Panc1 (cell line): ENCODE data around the gene FHL1. TPM values are rescaled to one million over a fixed set of nuclear protein-coding genes. Genes with fewer than 3 reads are reported as not detected.
A peak's percentile ranks its signal among the peaks of the same experiment; 100 is the strongest.

Experiments
- ATAC-seq: fragments of 200-7000 bp; cut with Tn5 transposase; 2 replicates; pipeline ENCODE4 v1.9.1; 2020; ENCODE audit warnings: mild to moderate bottlenecking, moderate library complexity
- BruUV-seq: library from RNA; stranded (reverse); fragments of 400-500 nt; replicated peaks from 2 replicates; lab custom pipeline; 2021; lab: Mats Ljungman, UMichigan
- CTCF ChIA-PET: fragments of 300-600 bp; sonication (Branson Sonifier 250); formaldehyde crosslinking; loops from one replicate; lab custom pipeline; 2022; ENCODE audit warnings: antibody characterized with exemption; lab: Charles Lee
- POLR2A ChIA-PET: fragments of 300-600 bp; sonication (Branson Sonifier 250); formaldehyde crosslinking; loops from one replicate; lab custom pipeline; 2022; ENCODE audit warnings: antibody characterized with exemption; lab: Charles Lee
- DNase-seq: peaks from one replicate; pipeline ENCODE4 v3.0.0-alpha.2; 2010; ENCODE audit warnings: low read depth, low spot score
- H3K27ac ChIP-seq: 2 replicates; pipeline ENCODE4 v1.5.1; 2011; ENCODE audit warnings: mild to moderate bottlenecking, low read length, inconsistent platforms
- H3K27me3 ChIP-seq: fragments of 200-500 bp; sonication (Bioruptor generic); 2 replicates; pipeline ENCODE4 v1.6.0; 2014; ENCODE audit warnings: low read length, inconsistent platforms; ENCODE audit not compliant: control insufficient read depth, insufficient read depth
- H3K36me3 ChIP-seq: fragments of 200-500 bp; sonication (Bioruptor generic); 2 replicates; pipeline ENCODE4 v1.5.1; 2014; ENCODE audit warnings: inconsistent platforms, mild to moderate bottlenecking, low read length, moderate library complexity; ENCODE audit not compliant: control insufficient read depth, insufficient read depth
- H3K4me1 ChIP-seq: 2 replicates; pipeline ENCODE4 v1.5.1; 2011; ENCODE audit warnings: inconsistent platforms, mild to moderate bottlenecking, low read length, moderate library complexity; ENCODE audit not compliant: control insufficient read depth, insufficient read depth
- H3K4me3 ChIP-seq, 2 experiments: 2 replicates each; pipeline ENCODE4 v1.5.1; 2011 to 2012; ENCODE audit warnings: low read depth in 2 of 2, low read length in 2 of 2, mild to moderate bottlenecking in 2 of 2, inconsistent platforms in 1 of 2, moderate library complexity in 1 of 2
- H3K9me3 ChIP-seq: fragments of 200-500 bp; sonication (Bioruptor generic); 2 replicates; pipeline ENCODE4 v1.5.1; 2014; ENCODE audit warnings: low read depth, mild to moderate bottlenecking, inconsistent platforms, low read length, moderate library complexity; ENCODE audit not compliant: control insufficient read depth, insufficient read depth
- CTCF ChIP-seq: fragments of 450-650 bp; IDR thresholded peaks from 2 replicates; pipeline ENCODE4 v1.5.1; 2017; ENCODE audit warnings: mild to moderate bottlenecking
- POLR2AphosphoS5 ChIP-seq: IDR thresholded peaks from 2 replicates; pipeline ENCODE4 v1.6.1; 2012; ENCODE audit warnings: mild to moderate bottlenecking, low read depth, low read length, moderate library complexity
- REST ChIP-seq, 2 experiments: IDR thresholded peaks; 2 replicates each; pipeline ENCODE4 v1.6.1; 2011 to 2012; ENCODE audit warnings: low read depth in 2 of 2, control low read depth in 1 of 2, low read length in 1 of 2, mild to moderate bottlenecking in 1 of 2, moderate library complexity in 1 of 2; ENCODE audit not compliant: insufficient read depth in 1 of 2
- SIN3A ChIP-seq: IDR thresholded peaks from 2 replicates; pipeline ENCODE4 v1.6.1; 2012; ENCODE audit warnings: low read depth, mild to moderate bottlenecking, low read length, moderate library complexity, borderline replicate concordance; ENCODE audit not compliant: insufficient read depth
- TCF7L2 ChIP-seq: IDR thresholded peaks from 2 replicates; pipeline ENCODE4 v1.6.1; 2011; ENCODE audit warnings: mild to moderate bottlenecking, low read depth, low read length, inconsistent platforms
- in situ Hi-C: cut with HindIII; loops from 2 replicates; pipeline ENCODE4 v1.10.0; 2016; ENCODE audit warnings: low sequenced_read_pairs, low pct_unique_long_range_greater_than_20kb
- intact Hi-C: fragments of 100-400 bp; cut with micrococcal nuclease; formaldehyde crosslinking; loops from one replicate; pipeline ENCODE4 v1.10.0; 2022; ENCODE audit not compliant: unreplicated experiment
- total RNA-seq: library from RNA; stranded (reverse); gene quantifications from one replicate; pipeline ENCODE4 v1.2.1, GENCODE V29; 2021; ENCODE audit not compliant: unreplicated experiment

Gene FHL1
- total RNA-seq, 1 experiment from 2014 or later: 67.9 TPM

- no peak for TF ChIP-seq CTCF
- TF ChIP-seq SIN3A: no peak
- no peak for TF ChIP-seq TCF7L2
- TF ChIP-seq POLR2AphosphoS5: no peak
- no peak for TF ChIP-seq REST (IDR thresholded peaks at IDR 0.05; ENCODE audit: insufficient read depth in 1 of 2, low read depth in 2 of 2, low read length in 1 of 2)
- no peak for DNase-seq
- H3K4me3 ChIP-seq: no peak overlapping the region
- no peaks in the 10 kb centered on the region for H3K9me3 ChIP-seq
- BruUV-seq: no TSS peak
- ChIA-PET CTCF (interaction anchor here (0.6 kb wide), 1 partner anchor 103 kb away, joined by 4 read pairs; no protein-coding TSS in a partner anchor), POLR2A (no interaction called here)
- no peak for ATAC-seq
- H3K4me1 ChIP-seq: peaks cover 6% of the 10 kb centered on the region; the same call in 1 of the 2 replicates
- intact Hi-C loops: no loop called here
- in situ Hi-C loops: no loop called here
- no peaks in the 10 kb centered on the region for H3K36me3 ChIP-seq
- no peaks in the 10 kb centered on the region for H3K27me3 ChIP-seq
- no peak overlapping the region for H3K27ac ChIP-seq
Measured at GRCh38 chrX:136128743-136129142, 18.6 kb upstream of the FHL1 start.

DNA sequence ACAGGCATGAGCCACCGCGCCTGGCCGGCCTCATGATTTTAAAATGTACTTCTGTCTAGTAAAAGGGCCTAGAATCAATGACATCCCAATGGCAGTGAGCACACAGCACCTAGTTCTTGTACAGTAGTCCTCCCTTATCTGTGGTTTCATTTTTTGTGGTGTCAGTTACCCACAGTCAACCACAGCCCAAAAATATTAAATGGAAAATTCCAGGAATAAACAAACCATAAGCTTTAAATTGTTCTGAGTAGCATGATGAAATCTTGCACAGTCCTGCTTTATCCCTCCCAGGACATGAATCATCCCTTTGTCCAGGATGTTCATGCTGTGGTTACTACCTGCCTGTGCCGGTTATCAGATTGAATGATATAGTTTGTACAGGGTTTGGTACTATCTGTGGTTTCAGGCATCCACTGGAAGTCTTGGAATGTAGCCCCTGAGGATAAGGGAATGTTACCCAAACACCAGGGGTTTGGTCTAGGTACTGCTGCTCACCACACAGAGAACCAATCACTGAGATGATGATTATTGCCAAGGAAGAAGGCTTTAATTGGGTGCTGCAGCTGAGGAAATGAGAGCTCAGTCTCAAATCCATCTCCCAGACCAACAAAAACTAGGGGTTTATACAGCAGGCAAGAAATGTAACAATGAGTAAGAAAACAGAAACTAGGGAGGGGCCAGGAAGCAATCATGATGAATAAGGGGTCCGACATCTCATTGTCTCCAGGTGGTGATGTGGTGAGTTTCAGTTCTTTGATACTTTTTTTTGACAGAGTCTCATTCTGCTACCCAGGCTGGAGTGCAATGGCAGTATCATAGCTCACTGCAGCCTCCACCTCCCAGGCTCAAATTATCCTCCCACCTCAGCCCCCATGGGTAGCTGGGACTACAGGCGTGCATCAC is 16.2 kb upstream of the FHL1 start:
- CTCF ChIA-PET: interaction anchor here (0.5 kb wide), 2 partner anchors 42 to 63 kb away, joined by 5 to 8 read pairs; no protein-coding TSS in a partner anchor
- POLR2A ChIA-PET: no interaction called here
- 0 out of 2 replicates have a peak, but pooled peaks cover 3% of the 10 kb centered on the region for H3K4me1 ChIP-seq
- no peaks in the 10 kb centered on the region for H3K9me3 ChIP-seq
- TF ChIP-seq REST (IDR thresholded peaks at IDR 0.05; ENCODE audit: insufficient read depth in 1 of 2, low read depth in 2 of 2, low read length in 1 of 2) (no peak), SIN3A (no peak), POLR2AphosphoS5 (no peak), TCF7L2 (no peak), CTCF (no peak)
- in situ Hi-C loops (no loop called here), intact Hi-C loops (no loop called here)
- peak; percentile 94 for ATAC-seq
- no peaks in the 10 kb centered on the region for H3K27me3 ChIP-seq
- H3K4me3 ChIP-seq: no peak overlapping the region
- no peaks in the 10 kb centered on the region for H3K36me3 ChIP-seq
- BruUV-seq: no TSS peak
- DNase-seq: peak; percentile 35
- H3K27ac ChIP-seq: no peak overlapping the region
